HL-60/S4 (cell line): ENCODE results near the gene SAFB2.

Experiments used
- in situ Hi-C: fragments of 300-500 bp; cut with MboI; formaldehyde crosslinking; loops from 2 replicates; pipeline ENCODE4 v1.14.3; 2022; ENCODE audit warnings: low sequenced_read_pairs

SAFB2 gene

DNA sequence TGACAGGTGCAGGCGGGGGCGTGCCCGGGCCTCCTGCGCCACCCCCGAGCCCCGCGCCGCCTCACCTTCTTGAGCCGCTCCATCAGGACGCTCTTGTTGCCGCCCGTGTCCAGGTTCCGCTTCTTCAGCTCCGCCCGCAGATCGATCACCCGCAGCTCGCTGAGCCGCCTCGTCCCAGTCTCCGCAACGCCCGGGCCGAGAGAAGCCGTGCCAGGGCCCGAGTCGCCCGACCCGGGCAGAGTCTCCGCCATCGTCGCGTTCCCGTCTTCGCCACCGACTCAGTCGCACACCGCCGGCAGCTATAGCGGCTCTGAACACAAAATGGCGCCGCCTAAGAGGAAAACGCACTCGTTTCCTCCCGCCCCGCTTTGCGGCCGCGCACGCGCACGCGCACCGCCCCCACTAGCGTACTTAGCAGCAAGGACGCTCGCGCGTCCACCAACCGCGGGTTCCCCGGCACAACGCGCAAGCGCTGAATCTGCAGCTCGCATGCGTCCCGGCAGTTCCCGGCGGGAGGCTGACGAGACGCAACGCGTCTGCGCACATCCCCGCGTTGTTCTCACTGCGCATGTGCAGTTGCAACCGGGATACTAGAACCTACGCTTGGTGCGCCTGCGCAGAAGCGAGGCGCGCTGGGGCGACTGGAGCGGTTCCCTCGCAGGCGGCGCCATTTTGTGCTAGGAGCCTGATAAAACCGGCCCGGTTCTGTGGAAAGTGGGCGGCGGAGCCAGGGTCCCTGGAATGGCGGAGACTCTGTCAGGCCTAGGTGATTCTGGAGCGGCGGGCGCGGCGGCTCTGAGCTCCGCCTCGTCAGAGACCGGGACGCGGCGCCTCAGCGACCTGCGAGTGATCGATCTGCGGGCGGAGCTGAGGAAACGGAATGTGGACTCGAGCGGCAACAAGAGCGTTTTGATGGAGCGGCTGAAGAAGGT is at the start of gene SAFB2, which contains the start of gene SAFB:
TSS of gene SAFB2 (minus strand) at position 312 of the 932 bp plus-strand sequence. CDS start at position 251, 61 bp downstream.
TSS of gene SAFB (plus strand) at position 619 of the 932 bp plus-strand sequence. CDS start at position 742, 123 bp downstream.
- in situ Hi-C loops: no loop called here

DNA sequence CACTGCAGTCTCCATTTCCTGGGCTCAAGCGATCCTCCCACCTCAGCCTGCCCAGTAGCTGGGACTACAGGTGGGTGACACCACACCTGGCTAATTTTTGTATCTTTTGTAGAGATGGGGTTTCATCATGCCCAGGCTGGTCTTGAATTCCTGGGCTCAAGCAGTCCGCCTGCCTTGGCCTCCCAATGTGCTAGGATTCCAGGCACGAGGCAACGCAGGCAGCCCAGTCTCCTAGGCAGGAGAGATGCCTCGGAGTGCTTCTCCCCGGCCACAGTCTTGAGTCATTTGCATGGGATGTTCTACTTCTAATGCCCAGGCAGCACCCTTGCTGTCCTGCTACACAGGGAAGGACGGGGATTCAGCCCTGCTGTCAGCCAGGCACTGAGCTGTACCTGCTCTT is 49.0 kb upstream of the SAFB2 start:
- in situ Hi-C loops: no loop called here

DNA sequence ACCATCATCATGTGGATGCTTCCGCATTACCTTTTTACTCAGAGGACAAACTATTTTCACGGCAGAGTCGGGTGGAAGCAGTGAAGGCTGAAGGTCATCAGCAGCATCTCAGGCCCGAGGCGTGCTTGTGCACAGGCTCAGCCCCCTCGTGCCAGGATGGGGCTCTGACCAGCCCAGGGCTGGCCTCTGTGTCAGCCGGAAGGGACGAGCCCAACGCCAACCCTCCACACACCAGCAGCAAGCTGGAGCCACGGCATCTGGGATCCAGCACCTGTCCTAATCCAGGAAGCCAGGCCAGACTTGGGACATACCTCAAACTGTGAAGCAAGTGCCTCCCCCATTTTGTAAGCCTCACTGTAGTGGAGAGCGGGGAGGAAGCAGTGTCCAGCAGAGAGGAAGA is 46.6 kb upstream of the SAFB2 start:
- in situ Hi-C loops: no loop called here

DNA sequence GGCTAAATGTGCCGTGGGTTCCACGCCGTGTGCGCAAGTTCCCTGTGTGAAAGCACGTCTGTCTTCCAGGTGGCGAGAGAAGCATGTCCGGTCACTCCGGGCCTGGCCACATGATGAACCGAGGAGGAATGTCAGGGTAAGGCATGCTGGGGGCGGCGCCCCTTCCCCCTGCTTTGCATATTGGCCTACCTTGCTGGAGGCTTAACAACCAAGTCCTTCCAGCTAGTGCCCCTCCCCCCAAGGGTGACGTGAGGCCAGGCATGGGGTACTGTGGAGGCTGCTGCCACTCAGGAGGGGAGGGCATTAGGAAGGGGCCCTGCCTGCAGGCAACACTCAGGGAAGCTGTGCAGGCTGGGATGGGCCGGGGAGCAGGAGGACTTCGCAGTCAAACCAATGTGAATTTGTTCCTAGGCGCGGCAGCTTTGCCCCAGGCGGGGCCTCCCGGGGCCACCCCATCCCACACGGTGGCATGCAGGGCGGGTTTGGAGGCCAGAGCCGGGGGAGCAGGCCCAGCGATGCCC is 45.2 kb upstream of the SAFB2 start:
- in situ Hi-C loops: no loop called here

DNA sequence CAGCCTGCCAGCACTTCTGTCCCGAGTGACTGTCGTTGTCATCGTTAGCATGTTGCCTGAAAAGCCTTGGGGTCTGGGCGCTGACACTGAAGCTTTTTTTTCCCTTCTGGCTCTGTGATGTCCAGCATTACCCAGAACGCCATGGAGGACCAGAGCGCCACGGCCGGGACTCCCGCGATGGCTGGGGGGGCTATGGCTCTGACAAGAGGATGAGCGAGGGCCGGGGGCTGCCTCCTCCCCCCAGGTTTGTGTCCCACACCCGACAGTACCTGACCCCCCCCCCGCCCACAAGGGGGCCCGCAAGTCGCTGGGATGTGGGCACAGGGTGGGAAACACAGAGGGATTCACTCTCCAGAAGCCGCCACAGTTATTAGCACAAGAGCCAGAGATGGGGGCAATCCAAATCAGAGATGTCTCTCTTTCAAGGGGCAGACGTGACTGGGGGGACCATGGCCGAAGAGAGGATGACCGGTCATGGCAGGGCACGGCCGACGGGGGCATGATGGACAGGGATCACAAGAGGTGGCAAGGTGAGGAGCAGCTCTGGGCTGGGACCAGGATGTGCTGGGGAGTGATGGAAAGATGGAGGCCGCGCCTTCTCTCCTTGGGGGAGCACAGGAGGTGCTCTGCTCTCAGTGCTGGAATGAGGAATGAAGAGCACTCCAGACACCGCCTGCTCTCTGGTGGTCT is 44.5 kb upstream of the SAFB2 start:
- in situ Hi-C loops: no loop called here

DNA sequence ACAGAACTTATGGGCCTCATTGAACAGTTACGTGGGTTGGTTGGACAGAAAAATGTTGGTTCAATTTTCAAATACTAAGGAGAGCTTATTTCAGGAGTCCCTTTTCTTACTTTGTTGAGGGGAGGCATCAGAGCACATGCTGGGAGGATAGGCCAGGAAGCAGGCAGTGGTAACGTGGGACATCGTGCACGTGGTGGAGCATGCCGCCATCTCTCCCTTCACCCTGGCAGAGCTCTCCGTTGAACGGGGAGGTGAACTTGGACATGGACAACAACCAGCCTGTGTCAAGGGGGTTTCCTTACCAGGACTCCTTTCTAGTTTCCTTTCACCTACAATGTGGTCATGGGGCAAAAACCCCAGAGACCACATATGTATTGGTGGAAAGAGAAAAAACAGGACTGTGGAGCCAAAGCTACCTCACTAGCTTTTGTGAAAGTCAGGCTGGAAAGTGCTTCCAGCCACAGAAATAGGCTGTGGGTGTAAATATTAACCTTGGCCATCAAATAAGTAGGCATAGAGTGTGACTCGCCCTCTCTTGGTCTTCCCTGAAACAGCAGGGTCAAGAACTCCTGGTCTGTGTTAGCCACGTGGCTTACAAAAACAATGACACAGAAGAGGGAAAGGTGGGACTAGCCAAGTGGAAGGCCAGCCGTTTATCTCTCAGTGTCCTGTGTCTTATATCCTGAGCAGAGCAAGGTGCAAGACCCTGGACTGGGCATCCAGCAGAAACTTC is 43.4 kb upstream of the SAFB2 start:
- in situ Hi-C loops: no loop called here

DNA sequence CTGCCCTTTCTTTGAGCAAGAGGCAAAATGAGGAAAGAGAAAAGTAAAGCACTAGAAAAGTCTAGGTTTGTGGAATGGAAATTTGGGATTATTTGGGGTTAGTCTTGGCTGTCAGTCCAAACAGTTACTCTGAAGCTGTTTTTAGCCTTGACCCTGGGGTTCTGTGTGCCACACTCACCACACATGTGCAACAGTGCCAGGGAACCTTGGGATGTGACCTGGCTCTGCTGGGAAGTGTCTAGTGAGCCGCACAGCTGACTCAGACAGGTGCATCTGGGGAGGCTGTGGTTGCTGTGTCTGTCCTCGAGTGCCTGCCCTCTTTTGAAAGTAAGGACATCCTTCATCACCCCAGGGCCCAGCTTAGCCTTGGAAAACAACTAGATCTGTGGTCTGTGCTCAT is 41.9 kb upstream of the SAFB2 start:
- in situ Hi-C loops: no loop called here

DNA sequence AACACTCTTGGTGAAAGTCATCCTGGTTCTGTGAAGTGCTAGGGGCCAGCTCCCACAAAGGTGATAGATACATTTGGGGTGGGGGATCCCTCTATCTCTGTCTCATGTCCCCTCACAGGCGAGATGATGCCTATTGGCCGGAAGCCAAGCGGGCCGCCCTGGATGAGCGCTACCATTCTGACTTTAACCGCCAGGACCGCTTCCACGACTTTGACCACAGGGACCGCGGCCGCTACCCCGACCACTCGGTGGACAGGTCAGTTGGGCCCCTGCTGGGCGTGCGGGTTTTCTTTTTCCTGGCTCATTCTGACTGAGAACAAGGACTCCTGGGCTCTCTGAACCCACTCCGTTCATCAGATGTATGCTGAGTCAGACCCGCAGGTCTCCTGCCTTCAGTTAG is 41.3 kb upstream of the SAFB2 start:
- in situ Hi-C loops: no loop called here

DNA sequence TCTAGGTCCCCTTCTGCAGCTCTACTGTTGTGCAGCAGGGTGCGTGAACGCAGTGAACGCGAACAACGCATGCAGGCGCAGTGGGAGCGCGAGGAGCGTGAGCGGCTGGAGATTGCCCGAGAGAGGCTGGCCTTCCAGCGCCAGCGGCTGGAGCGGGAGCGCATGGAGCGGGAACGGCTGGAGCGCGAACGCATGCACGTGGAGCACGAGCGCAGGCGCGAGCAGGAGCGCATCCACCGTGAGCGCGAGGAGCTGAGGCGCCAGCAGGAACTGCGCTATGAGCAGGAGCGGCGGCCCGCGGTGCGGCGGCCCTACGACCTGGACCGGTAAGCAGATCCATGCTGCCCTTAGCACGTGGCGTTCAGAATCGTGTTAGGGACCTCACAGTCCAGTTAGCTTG is 38.9 kb upstream of the SAFB2 start:
- in situ Hi-C loops: no loop called here

DNA sequence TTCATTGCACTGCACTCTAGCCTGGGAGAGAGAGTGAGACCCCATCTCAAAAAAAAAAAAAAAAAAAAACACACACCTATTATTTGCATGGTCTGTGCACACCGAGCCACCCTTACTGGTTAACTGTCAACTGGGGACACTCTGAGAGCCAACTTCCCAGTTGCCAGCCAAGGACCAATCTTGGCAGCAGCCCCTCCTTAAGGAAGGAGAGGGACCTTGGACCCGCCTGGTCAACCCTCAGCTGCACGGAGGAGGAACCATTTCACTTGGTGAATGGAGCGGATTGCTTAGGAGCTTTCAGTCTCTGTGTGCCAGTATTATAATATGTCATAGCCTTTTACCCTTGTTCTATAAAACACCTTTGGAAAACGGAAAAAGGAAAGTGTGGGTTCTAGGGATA is 32.8 kb upstream of the SAFB2 start:
- in situ Hi-C loops: no loop called here

DNA sequence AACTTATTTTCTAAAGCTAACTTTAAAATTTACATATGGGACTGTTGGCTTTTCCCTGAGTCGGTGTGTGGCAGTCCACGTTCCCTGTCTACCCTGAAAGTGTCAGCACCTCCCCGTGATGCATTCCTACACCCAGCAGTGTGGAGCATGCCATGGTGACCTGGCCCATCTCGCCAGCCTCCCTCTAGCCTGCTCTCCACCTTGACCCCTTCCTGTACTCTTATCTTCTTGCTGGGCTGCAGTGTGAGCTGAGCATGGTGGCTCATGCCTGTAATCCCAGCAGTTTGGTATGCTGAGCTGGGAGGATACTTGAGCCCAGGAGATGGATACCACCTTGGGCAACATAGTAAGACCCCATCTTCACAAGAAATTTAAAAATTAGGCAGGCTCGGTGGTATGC is 32.4 kb upstream of the SAFB2 start:
- in situ Hi-C loops: no loop called here

DNA sequence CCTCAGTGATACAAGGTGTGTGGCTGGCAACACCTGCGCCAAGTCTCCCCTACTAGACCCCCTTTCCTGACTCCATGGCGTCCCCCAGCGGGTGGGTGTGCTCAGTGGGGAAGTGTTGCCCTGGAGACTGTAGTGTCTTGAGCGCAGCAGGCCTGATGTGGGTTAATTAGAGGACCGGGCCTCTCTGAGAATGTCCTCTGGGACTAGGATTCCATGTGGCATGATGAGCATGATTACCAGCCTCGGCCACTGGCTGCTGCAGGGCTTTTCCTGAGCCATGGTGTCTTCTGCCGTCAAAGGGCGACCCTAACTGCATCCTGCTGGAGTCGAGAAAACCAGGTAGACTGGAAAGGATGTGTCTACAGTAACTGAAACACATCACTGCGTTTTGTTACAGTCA is 29.7 kb upstream of the SAFB2 start:
- in situ Hi-C loops: no loop called here

DNA sequence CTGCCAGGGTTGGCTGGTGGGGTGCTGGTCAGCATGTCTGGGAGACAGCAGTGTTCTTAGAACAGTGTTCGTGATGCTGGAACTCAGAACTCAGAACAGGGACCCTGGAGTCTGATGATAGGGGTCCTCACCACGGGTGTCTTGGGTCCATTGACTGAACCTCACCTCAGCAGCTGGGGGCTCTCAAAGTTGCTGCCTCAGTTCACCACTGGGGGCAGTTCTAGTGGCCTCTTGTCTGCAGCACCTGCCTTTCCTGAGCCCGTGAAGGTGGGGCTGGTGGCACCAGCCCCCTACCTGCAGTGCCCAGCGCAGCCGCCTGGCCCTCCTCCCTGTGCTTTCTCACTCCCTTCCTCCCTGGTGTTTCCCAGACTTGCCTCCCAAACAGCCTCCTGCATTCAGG is 28.8 kb upstream of the SAFB2 start:
- in situ Hi-C loops: no loop called here

DNA sequence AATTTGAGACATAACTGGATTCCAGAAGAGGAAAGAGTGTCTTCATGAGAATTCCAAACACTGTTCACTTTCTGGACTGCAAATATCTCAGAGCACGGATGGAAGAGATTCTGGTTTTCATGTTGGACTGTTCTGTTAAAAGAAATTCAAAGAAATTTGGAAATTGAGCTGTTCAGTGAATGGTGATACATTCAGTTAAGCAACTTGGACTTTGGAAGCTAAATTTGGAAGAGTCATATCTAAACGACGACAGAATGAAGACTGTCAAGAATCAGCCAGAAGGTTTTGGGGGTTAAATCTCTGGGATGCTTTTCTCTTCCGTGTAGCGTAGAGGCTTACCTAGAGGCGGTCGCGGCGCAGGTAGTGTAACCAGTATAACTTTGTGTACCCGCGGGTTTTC is 25.9 kb upstream of the SAFB2 start:
- in situ Hi-C loops: no loop called here

DNA sequence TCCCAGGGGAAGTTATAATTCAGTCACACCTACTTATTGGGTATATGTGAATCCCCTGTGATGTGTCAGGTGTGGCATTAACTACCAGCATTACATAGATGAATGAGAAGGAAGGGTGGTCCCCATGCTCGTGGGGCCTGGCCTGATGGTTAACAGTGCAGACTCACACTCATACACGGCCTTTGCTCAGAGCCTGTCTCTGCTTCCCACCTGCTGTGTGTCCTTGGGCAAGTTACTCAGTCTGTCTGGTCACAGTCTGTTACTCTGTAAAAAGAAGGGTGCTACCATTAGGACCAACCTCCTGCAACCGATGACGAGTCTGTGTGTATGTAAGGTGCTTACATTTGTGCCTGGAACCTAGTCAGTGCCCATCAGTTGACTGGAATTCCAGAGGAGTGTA is 24.1 kb upstream of the SAFB2 start:
- in situ Hi-C loops: no loop called here

DNA sequence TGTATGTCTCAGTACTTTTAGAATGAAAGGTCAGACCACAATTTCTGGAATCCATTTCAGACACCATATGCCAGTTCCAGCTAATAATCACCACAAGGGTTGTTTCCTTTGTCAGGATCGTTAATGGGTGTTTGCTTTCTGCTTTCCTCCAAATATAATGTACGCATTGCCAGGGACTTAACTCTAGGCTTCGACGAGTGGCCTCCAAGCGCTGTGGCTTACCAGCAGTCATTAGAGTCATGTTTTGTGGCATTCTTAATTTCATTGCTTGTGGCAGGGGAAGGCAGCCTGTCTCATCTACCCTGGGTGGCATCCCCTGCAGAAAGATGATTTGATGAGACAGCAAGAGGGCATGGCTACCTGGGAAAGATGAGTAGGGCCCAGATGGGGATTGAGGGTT is 22.8 kb upstream of the SAFB2 start:
- in situ Hi-C loops: no loop called here

DNA sequence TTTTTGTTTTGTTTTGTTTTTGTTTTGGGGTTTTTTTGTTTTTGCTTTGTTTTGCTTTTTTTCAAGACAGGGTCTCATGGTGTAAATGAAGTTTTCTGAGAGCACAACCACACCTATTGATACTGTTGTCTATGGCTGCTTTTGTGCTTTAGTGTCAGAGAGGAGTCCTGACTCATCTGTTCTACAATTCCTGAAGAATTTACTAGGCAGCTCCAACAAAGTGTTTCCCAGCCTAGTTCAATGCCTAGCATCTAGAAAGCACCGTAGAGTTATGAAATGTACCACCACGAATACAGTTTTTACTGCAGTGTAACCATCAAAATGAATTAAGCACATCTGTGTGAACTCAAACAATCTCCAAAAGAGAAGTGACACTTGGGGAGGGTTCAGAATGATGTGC is 21.5 kb upstream of the SAFB2 start:
- in situ Hi-C loops: no loop called here

DNA sequence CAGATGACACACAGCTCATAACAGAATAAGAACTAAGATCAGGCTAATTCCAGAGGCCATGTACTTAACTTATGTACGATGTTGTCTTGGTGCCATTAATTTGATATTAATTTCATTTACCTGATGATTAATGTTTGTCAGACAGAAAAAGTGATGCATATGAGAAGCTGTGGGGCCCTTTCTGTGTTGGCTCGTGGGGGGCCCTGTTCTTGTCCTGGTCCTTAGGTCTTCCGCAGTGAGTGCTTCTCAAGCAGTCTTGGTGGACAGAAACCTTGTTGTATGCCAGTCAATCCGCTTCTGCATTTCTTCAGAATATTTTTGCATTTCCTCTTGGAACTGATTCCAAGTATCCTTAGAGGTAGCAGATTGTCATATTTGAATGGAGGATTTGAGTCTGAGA is 20.5 kb upstream of the SAFB2 start:
- in situ Hi-C loops: no loop called here

DNA sequence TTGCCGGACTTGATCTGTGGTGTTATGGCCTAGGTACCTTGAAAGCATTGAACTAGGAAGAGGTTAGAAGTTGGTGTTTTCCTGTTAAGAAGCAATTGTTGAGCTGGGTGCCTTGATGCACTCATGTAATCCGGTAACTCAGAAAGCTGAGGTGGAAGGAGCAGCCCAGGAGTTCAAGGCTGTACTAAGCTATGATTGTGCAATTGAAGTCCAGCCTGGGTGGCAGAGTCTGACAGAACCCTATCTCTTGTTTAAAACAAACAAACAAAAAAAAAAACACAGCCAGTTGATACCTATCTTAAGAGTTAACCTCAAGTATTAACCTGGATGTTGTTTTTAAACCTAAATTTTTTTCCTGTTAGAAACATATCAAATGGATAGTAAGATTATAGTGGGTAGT is 19.6 kb upstream of the SAFB2 start:
- in situ Hi-C loops: no loop called here

DNA sequence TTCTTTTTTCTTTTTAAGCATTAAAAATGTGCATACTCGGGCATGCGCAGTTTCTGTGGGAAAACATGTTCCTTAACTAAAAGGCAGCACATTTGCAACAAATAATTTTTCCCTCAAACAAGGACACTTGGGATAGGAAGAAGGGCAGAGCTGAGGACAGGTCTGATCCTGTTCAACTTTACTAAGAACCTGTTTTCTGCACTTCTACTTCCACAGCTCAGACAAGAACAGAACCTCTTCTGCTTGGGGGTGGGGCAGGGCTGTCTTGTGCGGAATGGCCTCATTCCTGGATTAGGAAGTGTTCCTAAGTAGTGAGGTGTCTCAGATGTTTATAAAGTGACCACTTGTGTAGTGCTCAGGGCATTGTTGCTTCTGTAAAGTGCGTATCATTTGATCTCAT is 18.6 kb upstream of the SAFB2 start:
- in situ Hi-C loops: no loop called here

DNA sequence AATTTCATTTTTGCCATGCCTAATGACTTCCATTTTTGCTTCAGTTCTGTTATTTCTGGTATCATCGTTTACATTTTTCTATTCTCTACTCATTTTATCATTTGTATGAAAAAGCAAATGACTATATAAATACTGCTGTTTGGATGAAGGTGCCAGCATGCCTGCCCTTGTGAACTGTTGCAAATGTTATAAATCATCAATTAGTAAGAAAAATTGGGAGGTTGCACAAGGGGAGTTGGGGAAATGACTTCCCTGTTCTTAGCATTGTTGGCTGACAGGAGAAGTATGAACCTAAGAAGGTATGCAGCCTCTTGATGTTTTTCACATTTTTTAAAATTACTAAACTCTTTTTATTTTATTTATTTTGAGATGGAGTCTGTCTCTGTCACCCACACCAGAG is 15.4 kb upstream of the SAFB2 start:
- in situ Hi-C loops: no loop called here
